ENCODE results near the gene NFIA. TPM values are rescaled to one million over a fixed set of nuclear protein-coding genes. Genes with fewer than 3 reads are reported as not detected.

The NFIA gene
- total RNA-seq, 2 donors from 2014 or later = 75.3 to 81.3 TPM

DNA sequence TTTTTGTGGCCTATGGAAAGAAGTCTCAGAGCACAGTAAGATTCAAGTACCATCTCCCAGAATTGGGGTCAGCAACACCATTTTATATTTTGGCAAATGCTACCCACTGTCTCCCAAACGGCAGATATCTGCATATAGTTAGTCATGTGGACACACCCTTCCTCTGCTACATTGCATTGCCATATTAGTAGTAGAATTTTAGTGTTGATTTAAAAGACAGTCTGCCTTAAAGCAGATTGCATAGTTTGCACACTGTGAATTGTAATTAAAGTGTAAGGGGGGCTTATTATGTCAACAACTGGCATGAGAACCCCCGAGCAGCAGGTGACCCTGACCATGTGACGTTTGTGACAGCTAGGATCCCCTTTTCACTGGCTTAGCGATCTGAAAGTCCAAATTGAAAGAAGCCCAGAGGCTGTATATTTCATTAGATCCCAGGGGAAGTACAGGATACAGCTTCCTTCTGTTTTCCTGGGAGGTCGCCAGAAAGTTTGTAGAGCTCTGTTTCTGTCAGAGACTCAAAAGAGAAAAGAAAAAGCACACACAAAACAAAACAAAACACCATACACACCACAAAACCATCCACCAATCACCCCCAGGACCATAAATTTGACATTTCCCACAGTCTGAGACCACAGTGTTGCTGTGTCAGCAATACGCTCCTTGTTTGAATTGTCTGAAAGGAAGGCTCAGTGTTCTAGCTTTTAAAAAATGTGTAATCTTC, 172.4 kb downstream of the NFIA start:
- peak overlapping the region in 1 of 2 donors; percentile 33 for H3K4me3 ChIP-seq
- no peaks in the 10 kb centered on the region for H3K36me3 ChIP-seq
- H3K27ac ChIP-seq = peak overlapping the region; percentile 57 to 73
- TF ChIP-seq, protein P1, sequence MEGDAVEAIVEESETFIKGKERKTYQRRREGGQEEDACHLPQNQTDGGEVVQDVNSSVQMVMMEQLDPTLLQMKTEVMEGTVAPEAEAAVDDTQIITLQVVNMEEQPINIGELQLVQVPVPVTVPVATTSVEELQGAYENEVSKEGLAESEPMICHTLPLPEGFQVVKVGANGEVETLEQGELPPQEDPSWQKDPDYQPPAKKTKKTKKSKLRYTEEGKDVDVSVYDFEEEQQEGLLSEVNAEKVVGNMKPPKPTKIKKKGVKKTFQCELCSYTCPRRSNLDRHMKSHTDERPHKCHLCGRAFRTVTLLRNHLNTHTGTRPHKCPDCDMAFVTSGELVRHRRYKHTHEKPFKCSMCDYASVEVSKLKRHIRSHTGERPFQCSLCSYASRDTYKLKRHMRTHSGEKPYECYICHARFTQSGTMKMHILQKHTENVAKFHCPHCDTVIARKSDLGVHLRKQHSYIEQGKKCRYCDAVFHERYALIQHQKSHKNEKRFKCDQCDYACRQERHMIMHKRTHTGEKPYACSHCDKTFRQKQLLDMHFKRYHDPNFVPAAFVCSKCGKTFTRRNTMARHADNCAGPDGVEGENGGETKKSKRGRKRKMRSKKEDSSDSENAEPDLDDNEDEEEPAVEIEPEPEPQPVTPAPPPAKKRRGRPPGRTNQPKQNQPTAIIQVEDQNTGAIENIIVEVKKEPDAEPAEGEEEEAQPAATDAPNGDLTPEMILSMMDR (IDR thresholded peaks at IDR 0.05) = no peak
- no peaks in the 10 kb centered on the region for H3K27me3 ChIP-seq
- H3K4me1 ChIP-seq = peaks cover 0 to 63% of the 10 kb centered on the region in 2 donors
- no peak for DNase-seq (ENCODE audit: low spot score)
- H3K9me3 ChIP-seq = no peaks in the 10 kb centered on the region

DNA sequence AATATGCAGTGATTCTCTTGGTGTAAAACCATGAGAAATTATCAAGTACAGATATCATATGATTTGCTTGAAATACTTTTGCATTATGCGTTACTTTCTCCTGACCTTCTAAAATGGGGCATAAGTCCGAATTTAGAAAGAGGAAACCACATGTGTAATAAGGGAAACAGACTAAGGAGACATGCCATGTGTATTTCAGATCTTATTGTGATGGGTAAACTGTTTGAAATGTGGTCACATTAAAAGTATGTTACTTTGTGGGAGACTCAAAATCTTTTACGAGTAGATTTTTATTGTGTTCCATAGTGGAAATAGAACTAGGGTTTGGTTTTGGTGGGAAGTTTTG, 173.0 kb downstream of the NFIA start:
- H3K9me3 ChIP-seq = no peaks in the 10 kb centered on the region
- peak overlapping the region; percentile 57 to 73 for H3K27ac ChIP-seq
- H3K4me1 ChIP-seq = peaks cover 0 to 62% of the 10 kb centered on the region in 2 donors
- H3K27me3 ChIP-seq = no peaks in the 10 kb centered on the region
- H3K36me3 ChIP-seq = no peaks in the 10 kb centered on the region
- TF ChIP-seq, protein P1 (IDR thresholded peaks at IDR 0.05) = no peak
- peak overlapping the region in 1 of 2 donors; percentile 33 for H3K4me3 ChIP-seq
- DNase-seq (ENCODE audit: low spot score) = no peak

DNA sequence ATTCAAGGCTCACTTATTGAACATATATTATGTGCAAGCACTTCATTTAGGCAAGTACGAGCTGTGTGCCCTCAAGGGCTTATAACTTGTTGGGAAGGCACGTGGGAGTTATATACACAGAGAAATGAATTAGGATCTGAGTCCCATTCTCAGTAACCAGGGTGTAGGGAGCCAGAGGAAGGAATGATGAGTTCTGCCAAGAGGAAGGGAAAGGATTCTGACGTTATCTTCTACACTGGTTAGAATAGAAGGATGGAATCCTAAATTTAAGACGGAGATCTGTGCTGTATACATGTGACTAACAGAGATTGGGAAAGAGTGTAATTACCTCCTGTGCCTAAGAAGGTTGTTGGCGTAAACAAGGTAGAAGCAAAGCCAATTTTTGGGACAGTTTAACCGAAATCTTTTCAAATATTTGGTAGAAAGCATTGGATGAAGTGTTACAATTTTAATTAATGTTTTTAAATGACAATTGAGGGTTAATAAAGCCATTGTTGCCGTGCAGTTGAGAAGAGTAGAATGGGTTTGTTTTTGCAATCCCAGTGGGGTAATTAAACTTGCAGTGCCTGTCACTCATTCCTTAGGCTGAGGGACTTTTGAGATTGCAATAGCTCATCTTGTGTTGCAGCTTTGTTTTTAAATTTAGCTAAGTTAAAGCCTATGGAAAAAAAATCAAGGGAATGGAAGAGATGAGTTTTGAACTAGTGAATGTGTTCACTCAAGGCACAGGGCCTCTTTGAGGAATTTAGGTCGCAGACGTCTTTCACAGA, 177.2 kb downstream of the NFIA start:
- TF ChIP-seq, protein P1 (IDR thresholded peaks at IDR 0.05) = no peak
- no peaks in the 10 kb centered on the region for H3K27me3 ChIP-seq
- DNase-seq (ENCODE audit: low spot score) = no peak
- H3K4me1 ChIP-seq = peaks cover 0 to 57% of the 10 kb centered on the region in 2 donors
- no peaks in the 10 kb centered on the region for H3K9me3 ChIP-seq
- peak overlapping the region in 1 of 2 donors; percentile 60 for H3K27ac ChIP-seq
- H3K36me3 ChIP-seq = no peaks in the 10 kb centered on the region
- no peak overlapping the region for H3K4me3 ChIP-seq

DNA sequence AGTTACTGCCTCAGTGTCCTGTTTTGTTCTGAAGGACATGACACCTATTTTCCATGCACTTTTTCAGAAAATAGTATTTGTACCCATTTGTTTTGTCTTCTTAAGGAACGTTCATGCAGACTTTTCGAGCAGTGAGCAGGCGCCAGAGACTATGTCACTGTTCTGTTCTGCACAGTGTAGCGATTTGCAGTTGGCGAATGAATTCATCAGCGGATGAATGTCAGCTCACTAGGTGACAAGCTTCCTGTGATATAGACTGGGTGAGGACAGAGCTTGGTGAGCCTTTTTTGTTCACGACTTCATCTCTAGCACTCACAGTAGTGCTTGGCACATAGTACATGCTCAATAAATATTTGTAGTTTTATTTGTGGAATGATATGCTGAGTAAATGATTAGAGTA, 177.8 kb downstream of the NFIA start:
- no peak for DNase-seq (ENCODE audit: low spot score)
- H3K4me1 ChIP-seq = peaks cover 0 to 52% of the 10 kb centered on the region in 2 donors
- TF ChIP-seq, protein P1 (IDR thresholded peaks at IDR 0.05) = no peak
- no peaks in the 10 kb centered on the region for H3K36me3 ChIP-seq
- H3K27me3 ChIP-seq = no peaks in the 10 kb centered on the region
- no peaks in the 10 kb centered on the region for H3K9me3 ChIP-seq
- H3K4me3 ChIP-seq = no peak overlapping the region
- peak overlapping the region in 1 of 2 donors; percentile 37 for H3K27ac ChIP-seq

DNA sequence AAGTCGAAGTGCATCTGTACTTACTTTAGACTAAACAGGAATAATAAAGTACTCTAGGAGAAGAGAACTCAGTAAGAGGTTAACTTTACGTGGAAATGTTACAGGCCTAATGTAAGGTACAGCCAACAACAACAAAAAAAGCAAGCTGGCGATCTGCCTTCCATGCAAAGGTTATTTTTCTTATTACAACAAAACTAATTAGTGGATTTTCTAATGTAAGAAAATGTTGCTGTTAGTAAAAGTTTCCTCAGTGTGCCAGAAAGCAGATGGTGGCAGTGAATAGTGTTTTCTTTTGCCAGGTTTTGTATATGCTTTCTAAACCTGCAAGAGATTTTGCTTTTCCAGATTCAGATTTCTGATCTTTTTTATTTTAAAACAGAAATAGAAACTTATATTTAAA, 179.2 kb downstream of the NFIA start:
- TF ChIP-seq, protein P1 (IDR thresholded peaks at IDR 0.05) = no peak
- Histone ChIP-seq H3K9me3 (no peaks in the 10 kb centered on the region), H3K27me3 (no peaks in the 10 kb centered on the region), H3K36me3 (no peaks in the 10 kb centered on the region), H3K4me1 (peaks cover 0 to 45% of the 10 kb centered on the region in 2 donors), H3K27ac (no peak overlapping the region), H3K4me3 (no peak overlapping the region)
- DNase-seq (ENCODE audit: low spot score) = no peak
